GM10248 (cell line): ENCODE measurements around the gene ZSWIM1.
A peak's percentile ranks its signal among the peaks of the same experiment; 100 is the strongest.
"Not testable (repeated sequence)": the region's sequence is repeated elsewhere in the genome, so short reads cannot be mapped to it uniquely, and the experiment has no call there.

Experiments used
- CTCF ChIA-PET: fragments of 300-600 bp; sonication (Branson Sonifier 250); formaldehyde crosslinking; extraction: SDS; loops from one replicate; lab custom pipeline; 2021; ENCODE audit warnings: antibody characterized with exemption; lab: Yijun Ruan, JAX
- POLR2A ChIA-PET: fragments of 350-650 bp; sonication (Branson Sonifier 250); formaldehyde crosslinking; extraction: SDS; loops from one replicate; lab custom pipeline; 2020; ENCODE audit warnings: antibody characterized with exemption; lab: Yijun Ruan, JAX
- DNase-seq: peaks from one replicate; pipeline ENCODE4 v3.0.0; 2012; ENCODE audit errors: extremely low spot score
- TF ChIP-seq, protein P1 (sequence below): IDR thresholded peaks from 2 replicates; pipeline ENCODE4 v1.5.1; 2012; ENCODE audit warnings: mild to moderate bottlenecking, low read depth; ENCODE audit errors: extremely low read depth, missing control alignments, control extremely low read depth

Gene ZSWIM1

DNA sequence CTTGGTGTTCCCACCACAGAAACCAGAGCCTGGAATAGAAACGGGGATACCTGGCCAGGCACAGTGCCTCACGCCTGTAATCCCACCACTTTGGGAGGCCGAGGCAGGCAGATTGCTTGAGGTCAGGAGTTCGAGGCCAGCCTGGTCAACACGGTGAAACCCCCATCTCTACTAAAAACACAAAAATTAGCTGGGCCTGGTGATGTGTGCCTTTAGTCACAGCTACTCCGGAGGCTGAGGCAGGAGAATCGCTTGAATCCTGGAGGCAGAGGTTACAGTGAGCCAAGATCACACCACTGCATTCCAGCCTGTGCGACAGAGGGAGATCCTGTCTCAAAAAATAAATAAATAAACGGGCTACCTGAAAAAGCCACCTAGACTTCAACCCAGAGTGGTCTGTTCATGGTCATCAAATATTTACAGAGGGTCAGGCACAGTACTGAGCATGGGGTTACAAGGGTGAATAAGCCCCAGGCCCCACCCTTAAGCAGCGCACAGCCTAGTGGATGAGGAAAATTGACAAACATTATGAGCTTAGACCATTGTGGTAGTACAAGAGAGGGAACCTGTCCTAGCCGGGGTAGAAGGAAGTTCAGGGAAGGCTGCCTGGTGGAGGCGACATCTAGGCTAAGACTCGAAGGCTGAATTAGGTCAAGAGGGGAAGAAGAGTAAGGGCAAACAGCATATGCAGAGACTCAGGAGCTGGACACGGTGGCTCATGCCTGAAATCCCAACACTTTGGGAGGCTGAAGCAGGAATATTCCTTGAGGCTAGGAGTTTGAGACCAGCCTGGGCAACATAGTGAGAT lies 46.2 kb downstream of the ZSWIM1 start:
- POLR2A ChIA-PET = interaction anchor here (0.6 kb wide), 1 partner anchor 17 kb away, joined by 5 read pairs; no protein-coding TSS in a partner anchor
- DNase-seq = no peak
- TF ChIP-seq, protein P1, sequence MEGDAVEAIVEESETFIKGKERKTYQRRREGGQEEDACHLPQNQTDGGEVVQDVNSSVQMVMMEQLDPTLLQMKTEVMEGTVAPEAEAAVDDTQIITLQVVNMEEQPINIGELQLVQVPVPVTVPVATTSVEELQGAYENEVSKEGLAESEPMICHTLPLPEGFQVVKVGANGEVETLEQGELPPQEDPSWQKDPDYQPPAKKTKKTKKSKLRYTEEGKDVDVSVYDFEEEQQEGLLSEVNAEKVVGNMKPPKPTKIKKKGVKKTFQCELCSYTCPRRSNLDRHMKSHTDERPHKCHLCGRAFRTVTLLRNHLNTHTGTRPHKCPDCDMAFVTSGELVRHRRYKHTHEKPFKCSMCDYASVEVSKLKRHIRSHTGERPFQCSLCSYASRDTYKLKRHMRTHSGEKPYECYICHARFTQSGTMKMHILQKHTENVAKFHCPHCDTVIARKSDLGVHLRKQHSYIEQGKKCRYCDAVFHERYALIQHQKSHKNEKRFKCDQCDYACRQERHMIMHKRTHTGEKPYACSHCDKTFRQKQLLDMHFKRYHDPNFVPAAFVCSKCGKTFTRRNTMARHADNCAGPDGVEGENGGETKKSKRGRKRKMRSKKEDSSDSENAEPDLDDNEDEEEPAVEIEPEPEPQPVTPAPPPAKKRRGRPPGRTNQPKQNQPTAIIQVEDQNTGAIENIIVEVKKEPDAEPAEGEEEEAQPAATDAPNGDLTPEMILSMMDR = no peak
- CTCF ChIA-PET = interaction anchor here (1.3 to 1.6 kb wide), 3 partner anchors 10 to 23 kb away, joined by 3 to 5 read pairs (median 3); no protein-coding TSS in a partner anchor

DNA sequence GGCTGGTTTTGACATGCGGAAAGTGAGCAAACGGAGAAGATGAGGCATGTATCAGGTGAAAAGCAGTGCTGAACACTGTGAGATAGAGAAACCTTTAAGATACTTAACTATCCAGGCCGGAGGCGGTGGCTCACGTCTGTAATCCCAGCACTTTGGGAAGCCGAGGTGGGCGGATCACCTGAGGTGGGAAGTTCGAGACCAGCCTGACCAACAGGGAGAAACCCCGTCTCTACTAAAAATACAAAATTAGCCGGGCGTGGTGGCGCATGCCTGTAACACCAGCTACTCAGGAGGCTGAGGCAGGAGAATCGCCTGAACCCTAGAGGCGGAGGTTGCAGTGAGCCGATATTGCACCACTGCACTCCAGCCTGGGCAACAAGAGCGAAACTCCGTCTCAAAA lies 50.7 kb downstream of the ZSWIM1 start:
- CTCF ChIA-PET = interaction anchor here (1.8 kb wide), 1 partner anchor 12 kb away, joined by 7 read pairs; no protein-coding TSS in a partner anchor
- POLR2A ChIA-PET, DNase-seq: not testable (repeated sequence)

DNA sequence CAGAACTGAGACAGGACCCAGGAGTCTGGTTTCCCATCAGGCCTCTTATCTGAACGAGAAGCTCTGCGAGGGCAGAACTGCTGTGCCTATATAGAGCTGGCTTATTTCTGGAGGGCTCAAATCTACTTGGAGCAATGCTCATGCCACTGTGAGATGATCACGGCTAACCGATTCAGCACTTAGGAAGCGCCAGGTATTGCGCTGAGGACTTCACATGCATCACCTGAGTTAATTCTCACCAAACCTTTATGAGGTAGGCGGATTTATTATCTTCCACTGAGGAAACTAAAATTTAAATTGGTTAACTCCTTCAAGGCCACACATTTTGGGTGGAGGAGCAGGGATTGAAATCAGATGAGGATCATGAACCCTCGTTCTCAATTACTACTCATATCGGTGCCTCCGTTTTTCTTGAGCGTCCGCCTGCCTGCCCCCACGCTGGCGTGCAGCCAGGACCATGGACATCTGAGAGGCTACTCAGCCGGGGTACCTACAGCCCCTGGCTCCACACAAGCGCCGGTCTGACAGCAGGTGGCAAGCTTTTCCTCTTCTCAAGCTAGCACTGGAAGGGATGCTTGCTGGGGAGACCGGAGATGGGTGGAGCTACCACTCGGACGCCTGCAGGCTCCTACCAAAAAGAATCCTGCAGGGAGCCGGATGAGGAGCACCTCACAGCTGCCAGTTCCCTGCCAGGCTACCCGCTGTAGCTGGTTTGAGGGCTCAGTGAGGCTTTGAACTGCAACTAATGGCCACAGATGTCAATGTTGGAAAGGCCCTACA lies 52.4 kb downstream of the ZSWIM1 start:
- TF ChIP-seq, protein P1 = peak; percentile 53
- POLR2A ChIA-PET = interaction anchor here (0.9 to 2.6 kb wide), 5 partner anchors 9 to 53 kb away, joined by 3 to 14 read pairs (median 4); partner anchors contain the start of genes CTSA, NEURL2 and ZNF335
- CTCF ChIA-PET = interaction anchor here (0.7 to 2.5 kb wide), 16 partner anchors 9 to 163 kb away, joined by 3 to 18 read pairs (median 4); partner anchors contain the start of gene ZNF335
- DNase-seq = peak; percentile 78

DNA sequence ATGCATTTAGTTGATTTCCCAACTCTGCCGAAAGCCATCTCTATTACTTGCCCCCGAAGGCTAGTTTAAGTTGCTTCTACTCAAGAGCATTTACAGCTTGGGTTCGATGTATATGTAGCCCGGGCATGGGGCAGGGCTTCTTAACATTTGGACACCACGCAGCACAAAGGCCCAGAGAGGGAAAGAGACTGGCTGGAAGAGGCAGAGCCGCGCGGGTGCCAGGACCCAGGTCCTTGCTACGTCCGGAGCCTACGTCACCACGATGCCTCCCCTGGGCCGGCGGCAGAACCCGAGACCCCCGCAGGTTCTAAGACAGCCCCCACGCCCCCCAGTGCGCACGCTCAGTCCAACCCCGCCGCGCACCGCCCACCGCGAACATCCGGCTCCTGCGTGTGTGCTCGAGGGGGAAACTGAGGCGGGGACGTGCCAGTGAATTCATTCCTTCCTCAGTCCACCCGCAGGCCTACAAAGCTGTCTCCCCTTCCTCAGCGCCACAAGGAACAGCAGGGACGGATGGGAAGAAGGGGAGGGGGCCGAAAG lies 53.1 kb downstream of the ZSWIM1 start:
- POLR2A ChIA-PET = interaction anchor here (0.9 to 2.6 kb wide), 7 partner anchors 9 to 53 kb away, joined by 3 to 14 read pairs (median 4); partner anchors contain the start of genes CTSA, NEURL2 and ZNF335
- TF ChIP-seq, protein P1 = no peak
- CTCF ChIA-PET = interaction anchor here (0.7 to 2.5 kb wide), 14 partner anchors 10 to 163 kb away, joined by 3 to 18 read pairs (median 4); partner anchors contain the start of gene ZNF335
- DNase-seq = peak; percentile 65
